HG03045 (cell line): ENCODE measurements around the gene EML6.

Experiments used
- ATAC-seq: cut with Tn5 transposase; IDR thresholded peaks from one replicate; pipeline ENCODE4 v1.9.1; 2021; ENCODE audit warnings: mild to moderate bottlenecking, moderate library complexity; ENCODE audit not compliant: unreplicated experiment

Gene EML6

DNA sequence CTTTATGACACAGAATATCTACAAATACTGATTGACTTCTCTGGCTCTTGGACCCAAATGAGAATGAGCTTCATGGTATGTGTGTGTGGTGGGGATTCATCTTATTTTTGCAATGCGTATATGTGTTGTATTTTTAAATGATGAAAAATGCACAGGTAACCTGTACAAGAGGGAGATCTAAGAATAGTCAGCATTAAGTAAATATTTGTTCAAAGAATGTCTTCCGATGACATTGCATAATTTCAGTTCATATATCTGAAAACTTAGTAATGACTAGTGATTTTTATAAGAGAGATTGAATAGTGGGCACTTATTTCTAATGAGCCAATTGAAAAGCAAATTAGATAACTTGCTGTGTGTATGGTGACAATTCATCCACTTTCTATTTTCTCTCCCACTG lies 66.4 kb downstream of the EML6 start:
- no peak for ATAC-seq

DNA sequence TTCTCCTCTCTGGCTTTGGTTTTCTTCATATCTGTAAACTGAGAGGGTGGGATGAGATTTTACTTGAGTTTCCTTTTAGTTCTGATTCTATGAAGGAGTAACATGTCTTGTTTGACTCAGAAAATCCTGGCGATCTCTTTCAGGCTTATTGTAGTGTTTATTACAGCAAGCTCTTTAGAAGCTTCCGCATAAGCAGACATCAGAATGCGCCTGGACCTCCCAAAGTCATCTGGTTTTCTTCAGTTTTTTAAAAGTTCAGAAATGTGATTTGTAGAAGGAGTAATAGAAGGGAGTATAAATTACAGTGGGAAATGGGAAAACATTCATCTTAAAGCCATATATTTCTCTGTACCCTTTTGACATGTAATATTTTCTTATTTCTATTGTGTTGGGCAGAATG lies 68.4 kb downstream of the EML6 start:
- no peak for ATAC-seq

DNA sequence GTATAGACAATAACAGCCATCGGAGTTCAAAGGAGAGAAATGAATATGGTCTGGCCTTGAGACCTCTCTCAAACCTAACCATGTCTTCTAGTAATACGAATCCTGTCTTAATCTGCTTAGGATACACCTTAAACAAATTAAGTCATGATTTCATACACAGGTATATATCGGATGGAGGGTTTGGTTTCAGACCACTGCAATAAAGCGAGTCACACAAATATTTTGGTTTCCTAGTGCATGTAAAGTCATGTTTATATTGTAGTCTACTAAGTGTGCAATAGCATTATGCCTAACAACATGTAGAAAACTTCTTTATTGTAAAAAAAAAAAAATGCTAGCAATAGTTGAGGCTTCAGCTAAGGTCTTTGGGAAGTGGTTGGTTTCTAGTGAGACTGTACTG lies 73.8 kb downstream of the EML6 start:
- ATAC-seq = no peak

DNA sequence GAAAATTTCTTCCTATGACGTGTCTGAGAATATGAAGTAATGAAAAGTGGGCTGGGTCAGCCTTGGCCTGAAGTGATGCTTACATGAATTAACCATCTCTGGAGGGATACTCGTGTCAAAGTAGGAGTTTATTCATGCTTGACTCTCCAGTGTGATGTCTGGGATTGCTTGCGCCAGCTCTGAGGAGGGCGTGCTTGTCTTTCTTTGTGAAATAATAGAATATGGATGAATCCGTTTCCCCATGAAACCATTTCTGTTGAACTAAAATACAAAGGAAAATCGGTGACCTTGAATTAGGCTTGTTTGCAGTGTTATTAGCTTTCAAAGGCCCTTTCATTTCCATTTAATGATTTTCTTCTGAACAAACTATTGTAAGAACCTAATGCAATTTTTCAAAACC lies 77.9 kb downstream of the EML6 start:
- ATAC-seq = no peak

GRCh38 chr2:54803783-54804751 lies 80.6 kb downstream of the EML6 start:
- ATAC-seq = no peak

DNA sequence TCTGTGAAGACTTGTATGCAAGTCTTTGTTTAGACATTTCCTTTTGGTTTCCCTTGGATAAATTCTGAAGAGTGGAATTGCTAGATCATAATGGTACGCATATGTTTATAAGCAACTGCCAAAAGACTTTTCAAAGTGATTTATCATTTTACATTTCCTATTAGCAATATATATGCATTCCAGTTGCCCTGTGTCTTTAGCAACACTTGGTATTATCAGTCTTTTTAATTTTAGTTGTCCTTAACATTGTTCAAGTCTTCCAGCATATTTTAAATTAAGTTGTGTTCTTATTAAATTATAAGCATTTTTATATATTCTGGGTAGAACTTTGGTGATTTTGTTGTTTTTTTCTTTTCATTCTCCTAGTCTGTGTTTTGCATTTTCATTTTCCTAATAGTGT lies 81.8 kb downstream of the EML6 start:
- ATAC-seq = no peak

DNA sequence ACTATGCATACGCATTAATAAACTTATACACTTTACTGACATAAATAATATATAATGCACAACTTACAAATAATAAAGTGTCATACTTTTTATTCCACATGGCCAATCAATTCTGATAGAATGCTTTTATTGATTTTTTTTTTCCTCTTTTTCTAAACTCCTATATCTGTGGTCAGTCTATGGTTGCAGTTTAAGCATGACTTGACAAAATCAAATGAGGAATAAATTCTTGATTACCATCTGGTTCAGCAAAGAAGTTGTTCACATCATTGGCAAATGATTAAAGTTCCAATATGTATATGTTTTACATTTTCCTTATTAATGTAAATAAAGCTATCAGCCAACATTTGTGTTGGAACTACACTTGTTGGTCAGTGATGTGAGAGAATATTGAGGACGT lies 83.5 kb downstream of the EML6 start:
- no peak for ATAC-seq

GRCh38 chr2:54808661-54809060 lies 85.2 kb downstream of the EML6 start:
- no peak for ATAC-seq

GRCh38 chr2:54809819-54810218 lies 86.4 kb downstream of the EML6 start:
- no peak for ATAC-seq

DNA sequence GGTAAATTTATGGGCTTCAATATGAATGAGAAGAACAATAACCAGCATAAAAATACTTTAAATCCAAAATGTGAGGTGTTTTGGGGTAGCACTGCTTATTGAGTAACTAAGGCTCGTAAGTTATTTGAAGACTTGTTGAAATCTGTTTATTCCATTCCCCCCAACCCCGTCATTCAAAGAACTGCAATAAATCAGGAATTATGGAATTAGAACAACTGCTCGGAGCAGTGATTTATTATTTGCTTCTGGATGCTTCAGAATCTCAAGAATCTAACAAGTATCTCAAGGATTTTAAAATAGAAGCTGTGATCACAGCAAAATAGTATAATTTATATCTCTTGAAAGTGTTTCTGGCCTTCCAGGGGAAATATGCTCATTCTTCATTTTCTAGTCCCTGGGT lies 86.8 kb downstream of the EML6 start:
- no peak for ATAC-seq

DNA sequence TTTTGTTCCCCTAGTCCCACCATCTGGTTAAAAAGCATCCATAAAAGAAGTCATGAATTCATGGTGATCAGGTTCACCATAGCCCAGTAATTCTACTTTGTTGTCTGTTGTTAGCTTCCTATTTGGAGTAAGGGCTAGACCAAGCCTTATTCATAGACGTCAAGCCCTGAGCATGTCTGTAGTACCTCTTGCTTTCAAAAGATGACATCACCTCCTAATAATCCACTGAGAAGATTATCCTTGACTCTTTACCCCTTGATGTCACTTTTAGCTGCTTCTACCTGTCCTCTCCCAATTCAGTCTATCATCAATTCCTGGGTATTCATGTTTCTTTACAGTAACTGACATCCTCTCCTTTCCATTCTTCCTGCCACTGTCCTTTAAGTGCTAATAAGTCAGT lies 90.1 kb downstream of the EML6 start:
- ATAC-seq = no peak

DNA sequence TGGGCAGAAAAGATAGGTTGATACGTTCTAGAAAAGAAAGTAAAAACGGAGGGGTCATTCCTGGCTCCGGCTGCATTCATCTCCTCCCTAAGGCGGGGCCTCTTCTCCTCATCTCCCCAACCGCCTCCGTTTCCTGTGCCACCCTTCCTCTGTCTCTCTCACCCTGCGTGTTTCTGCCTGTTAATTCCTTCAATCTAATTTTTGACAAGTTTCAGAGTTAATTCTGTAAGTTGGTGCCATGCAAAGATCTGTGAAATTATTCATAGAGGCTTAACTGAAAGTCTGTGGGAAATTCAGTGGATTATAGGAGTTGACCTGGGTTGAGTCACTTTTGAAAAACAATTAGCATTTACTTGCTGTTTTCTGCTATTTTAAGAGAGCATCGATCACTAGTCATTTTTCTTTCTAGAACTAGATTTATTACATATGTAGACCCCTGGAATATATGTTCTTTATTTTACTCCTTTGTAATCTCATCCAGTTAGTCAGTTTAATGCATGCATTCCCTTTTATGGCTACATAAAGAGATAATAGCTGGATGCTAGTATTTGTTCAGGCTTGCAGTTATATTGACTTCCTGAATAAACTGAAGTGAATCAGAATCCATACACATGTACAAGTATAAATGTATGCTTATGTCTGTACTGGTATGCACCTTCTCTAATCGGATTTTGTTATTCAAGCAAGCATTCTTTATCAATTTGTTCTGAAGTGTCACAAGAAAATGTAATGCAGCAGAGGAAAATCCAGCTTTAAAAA lies 91.1 kb downstream of the EML6 start:
- ATAC-seq = no peak

- no peak for ATAC-seq
Observed at GRCh38 chr2:54815148-54815539, 91.7 kb downstream of the EML6 start.

GRCh38 chr2:54818226-54818625 lies 94.8 kb downstream of the EML6 start:
- ATAC-seq = no peak

- ATAC-seq = no peak
Observed at GRCh38 chr2:54820558-54820957, 97.1 kb downstream of the EML6 start.

- no peak for ATAC-seq
Observed at GRCh38 chr2:54824567-54824966, 101.1 kb downstream of the EML6 start.

- no peak for ATAC-seq
Observed at GRCh38 chr2:54830546-54830945, 107.1 kb downstream of the EML6 start.

GRCh38 chr2:54831480-54831879 lies 108.0 kb downstream of the EML6 start:
- no peak for ATAC-seq

GRCh38 chr2:54834721-54835120 lies 111.3 kb downstream of the EML6 start:
- no peak for ATAC-seq

DNA sequence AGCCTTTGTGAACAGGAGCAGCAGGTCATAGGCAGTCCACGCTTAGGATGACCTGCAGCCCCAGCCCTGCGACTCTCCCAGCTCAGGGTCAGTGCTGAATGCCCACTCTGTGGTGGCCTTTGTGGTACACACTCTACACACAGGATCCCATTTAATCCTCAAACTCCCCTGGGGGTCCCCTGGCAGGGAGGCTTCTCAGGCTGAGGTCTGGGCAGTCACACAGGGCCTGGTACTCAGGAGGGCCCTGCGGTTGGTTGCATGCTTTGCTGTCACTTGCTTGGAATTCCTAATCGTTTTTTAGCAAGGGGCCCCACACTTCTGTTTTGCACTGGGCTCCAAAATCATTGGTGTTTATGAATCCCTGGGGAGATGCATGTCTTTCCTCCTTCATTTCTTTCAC lies 113.0 kb downstream of the EML6 start:
- ATAC-seq = no peak

- ATAC-seq = peak; percentile 65
Observed at GRCh38 chr2:54838585-54839035, 115.1 kb downstream of the EML6 start.
